B cell (primary cell): Measurements from ENCODE around the gene STMN1.

ENCODE experiments used
- EZH2 ChIP-seq: IDR thresholded peaks from 2 replicates; pipeline ENCODE4 v1.6.1; 2012; ENCODE audit warnings: borderline replicate concordance, low read depth, mild to moderate bottlenecking, moderate library complexity, low read length; ENCODE audit not compliant: insufficient read depth, poor library complexity, severe bottlenecking
- TF ChIP-seq, protein P1 (sequence below): fragments of 200-600 bp; IDR thresholded peaks from one replicate; pipeline ENCODE4 v1.8.0; 2022; ENCODE audit warnings: antibody characterized with exemption, mild to moderate bottlenecking

- TF ChIP-seq, protein P1, sequence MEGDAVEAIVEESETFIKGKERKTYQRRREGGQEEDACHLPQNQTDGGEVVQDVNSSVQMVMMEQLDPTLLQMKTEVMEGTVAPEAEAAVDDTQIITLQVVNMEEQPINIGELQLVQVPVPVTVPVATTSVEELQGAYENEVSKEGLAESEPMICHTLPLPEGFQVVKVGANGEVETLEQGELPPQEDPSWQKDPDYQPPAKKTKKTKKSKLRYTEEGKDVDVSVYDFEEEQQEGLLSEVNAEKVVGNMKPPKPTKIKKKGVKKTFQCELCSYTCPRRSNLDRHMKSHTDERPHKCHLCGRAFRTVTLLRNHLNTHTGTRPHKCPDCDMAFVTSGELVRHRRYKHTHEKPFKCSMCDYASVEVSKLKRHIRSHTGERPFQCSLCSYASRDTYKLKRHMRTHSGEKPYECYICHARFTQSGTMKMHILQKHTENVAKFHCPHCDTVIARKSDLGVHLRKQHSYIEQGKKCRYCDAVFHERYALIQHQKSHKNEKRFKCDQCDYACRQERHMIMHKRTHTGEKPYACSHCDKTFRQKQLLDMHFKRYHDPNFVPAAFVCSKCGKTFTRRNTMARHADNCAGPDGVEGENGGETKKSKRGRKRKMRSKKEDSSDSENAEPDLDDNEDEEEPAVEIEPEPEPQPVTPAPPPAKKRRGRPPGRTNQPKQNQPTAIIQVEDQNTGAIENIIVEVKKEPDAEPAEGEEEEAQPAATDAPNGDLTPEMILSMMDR: no peak
- TF ChIP-seq EZH2: no peak
Observed at GRCh38 chr1:25944986-25945385, 38.8 kb upstream of the STMN1 start.
